Neural progenitor cell (in vitro differentiated cells): ENCODE data around the gene PPIE.

Experiments used
- EZH2 ChIP-seq: fragments of 200-600 bp; sonication (generic); IDR thresholded peaks from 2 replicates; pipeline ENCODE4 v1.6.1; 2017; ENCODE audit warnings: antibody characterized with exemption, mild to moderate bottlenecking, moderate library complexity
- EZH2phosphoT487 ChIP-seq: fragments of 200-600 bp; sonication (generic); IDR thresholded peaks from 2 replicates; pipeline ENCODE4 v1.6.1; 2017; ENCODE audit warnings: antibody characterized with exemption
- TF ChIP-seq, protein P1 (sequence below): fragments of 200-600 bp; sonication (generic); IDR thresholded peaks from 2 replicates; pipeline ENCODE4 v1.5.1; 2017; ENCODE audit warnings: antibody characterized with exemption, mild to moderate bottlenecking

DNA sequence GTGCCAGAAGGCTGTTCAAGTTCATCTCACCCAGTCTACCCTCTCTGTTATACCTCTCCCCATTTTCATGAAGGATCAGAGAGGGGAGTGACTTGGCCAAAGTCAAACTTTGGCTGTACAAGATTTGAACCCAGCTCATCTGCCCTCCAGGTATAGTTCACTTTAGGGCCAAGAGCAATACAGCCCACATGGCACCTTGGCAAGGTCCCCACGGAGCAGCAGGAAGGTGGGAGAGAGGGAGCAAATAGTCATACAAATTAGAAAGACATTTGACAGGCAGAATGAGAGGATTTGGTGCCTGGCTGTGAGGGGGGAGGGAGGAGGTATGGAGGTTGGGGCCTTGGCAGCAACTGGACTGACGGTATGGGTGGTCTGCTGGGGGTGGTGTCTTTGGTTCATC, 48.5 kb upstream of the PPIE start:
- TF ChIP-seq, protein P1, sequence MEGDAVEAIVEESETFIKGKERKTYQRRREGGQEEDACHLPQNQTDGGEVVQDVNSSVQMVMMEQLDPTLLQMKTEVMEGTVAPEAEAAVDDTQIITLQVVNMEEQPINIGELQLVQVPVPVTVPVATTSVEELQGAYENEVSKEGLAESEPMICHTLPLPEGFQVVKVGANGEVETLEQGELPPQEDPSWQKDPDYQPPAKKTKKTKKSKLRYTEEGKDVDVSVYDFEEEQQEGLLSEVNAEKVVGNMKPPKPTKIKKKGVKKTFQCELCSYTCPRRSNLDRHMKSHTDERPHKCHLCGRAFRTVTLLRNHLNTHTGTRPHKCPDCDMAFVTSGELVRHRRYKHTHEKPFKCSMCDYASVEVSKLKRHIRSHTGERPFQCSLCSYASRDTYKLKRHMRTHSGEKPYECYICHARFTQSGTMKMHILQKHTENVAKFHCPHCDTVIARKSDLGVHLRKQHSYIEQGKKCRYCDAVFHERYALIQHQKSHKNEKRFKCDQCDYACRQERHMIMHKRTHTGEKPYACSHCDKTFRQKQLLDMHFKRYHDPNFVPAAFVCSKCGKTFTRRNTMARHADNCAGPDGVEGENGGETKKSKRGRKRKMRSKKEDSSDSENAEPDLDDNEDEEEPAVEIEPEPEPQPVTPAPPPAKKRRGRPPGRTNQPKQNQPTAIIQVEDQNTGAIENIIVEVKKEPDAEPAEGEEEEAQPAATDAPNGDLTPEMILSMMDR, result no peak
- TF ChIP-seq EZH2phosphoT487 (no peak), EZH2 (no peak)
